NCI-H460 (cell line): ENCODE measurements around the gene TRAPPC5. TPM values are rescaled to one million over a fixed set of nuclear protein-coding genes. Genes with fewer than 3 reads are reported as not detected.

Experiments
- DNase-seq: peaks from one replicate; pipeline ENCODE4 v3.0.0-alpha.2; 2016; ENCODE audit warnings: low read depth; ENCODE audit errors: extremely low read depth
- total RNA-seq: library from RNA; depleted of rRNA; stranded (reverse); fragments of >200 nt; shearing (Covaris generic); gene quantifications from 2 replicates; pipeline ENCODE4 v1.2.3, GENCODE V29; 2014

The TRAPPC5 gene
- total RNA-seq, 1 experiment from 2014 or later: 40.2 TPM

GRCh38 chr19:7699003-7699402, 18.4 kb downstream of the TRAPPC5 start:
- no peak for DNase-seq

- no peak for DNase-seq
Measured at GRCh38 chr19:7699417-7700401, 19.1 kb downstream of the TRAPPC5 start.

DNA sequence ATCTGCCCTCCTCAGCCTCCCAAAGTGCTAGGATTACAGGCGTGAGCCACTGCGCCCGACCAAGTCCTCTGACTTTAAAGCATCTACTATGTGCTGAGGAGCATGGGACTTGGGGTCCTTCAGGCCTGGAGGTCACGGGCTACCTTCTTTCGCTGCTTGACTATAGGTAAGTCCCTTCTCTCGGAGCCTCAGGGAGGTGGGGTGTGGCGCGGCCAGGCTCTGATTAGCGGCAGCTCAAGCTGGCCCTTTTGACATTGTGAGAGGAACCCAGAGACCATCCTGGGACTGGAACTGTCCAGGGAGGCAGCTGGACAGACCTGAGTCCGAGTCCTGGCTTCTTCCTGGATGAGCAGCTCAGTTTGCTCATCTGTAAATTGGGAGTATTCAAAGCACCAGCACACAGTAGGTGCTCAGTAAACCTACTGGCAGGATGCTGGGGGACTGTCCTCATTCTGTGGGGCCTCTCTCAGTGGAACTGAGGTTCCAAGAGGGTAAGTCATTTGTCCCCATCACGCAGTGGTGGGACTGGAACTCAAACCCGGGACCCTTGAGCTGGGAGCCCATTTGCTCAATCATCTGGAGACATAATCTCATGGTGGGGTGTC, 20.5 kb downstream of the TRAPPC5 start:
- no peak for DNase-seq

DNA sequence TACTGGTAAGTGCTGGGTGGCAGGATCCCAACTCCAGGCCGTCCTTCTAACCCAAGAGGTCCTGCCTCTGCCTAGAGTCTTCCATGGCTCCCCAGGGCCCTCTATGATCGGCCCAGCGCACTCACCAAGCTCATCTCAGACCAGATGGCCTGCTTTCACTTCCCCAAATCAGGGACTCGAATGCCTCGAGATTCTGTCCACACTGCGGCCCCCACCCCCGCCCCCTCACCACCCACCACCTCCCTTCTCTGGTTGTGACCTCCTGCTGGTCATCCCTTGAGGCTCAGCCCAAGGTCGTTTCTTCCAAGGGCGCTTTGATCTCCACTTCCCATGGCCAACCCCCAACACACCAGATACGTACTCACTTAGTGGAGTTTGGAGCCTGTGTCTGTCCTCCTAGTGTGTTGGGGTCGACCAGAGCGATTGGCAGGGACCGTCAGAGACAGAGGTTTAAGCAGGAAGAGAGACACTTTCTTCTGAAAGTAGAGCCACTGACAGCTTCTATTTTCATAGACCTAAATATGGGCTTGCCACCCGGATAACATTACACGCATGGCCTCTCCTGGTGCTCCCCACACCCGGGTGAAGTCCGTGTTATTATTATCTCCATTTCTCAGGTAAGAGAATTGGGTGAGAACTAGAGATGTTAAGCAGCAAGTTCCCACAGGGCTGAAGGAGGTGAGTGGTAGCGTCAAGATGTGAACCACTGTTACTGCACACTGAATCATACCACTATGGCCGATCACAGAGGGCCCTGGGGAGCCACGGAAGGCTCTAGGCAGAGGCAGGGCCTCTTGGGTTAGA, 21.2 kb downstream of the TRAPPC5 start, which contains the start of gene FCER2:
Gene FCER2, minus strand, starts transcription at position 478 of the 804 bp plus-strand sequence. CDS start 2,371 bp downstream, outside the sequence.
- no peak for DNase-seq

- no peak for DNase-seq
Measured at GRCh38 chr19:7703332-7703731, 22.7 kb downstream of the TRAPPC5 start.

DNA sequence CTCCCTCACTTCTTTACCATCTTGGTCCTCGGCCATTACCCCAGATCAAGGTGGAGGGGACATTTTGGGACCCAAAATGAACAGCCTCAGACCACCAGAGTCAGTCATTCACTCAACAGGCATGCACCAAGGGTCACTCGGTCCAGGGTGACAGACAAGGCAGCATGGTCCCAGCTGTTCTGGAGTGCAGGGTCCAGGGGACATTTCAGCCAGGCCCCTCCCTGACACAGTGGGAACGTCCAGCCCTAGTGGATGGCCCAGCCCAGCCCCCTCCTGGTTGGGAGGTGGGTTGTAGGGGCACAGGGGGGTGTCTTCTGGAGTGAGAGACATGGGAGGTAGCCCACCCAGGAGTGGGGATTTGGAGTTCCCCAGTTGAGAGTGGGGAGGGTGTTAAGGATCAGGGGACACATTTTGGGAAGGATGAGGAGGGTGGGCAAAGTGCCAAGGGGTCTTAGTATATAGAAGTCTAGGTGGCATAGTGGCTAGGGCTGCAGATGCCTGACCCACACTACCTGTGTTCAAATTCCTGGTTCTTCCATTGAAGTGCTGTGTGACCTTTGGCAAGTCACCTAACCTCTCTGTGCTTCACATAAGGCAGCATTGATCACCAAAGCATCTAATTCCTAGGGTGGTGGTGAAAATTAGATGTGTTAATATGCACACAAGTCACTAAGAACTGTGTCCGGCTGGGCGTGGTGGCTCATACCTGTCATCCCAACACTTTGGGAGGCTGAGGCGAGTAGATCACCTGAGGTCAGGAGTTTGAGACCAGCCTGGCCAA, 23.8 kb downstream of the TRAPPC5 start:
- no peak for DNase-seq

DNA sequence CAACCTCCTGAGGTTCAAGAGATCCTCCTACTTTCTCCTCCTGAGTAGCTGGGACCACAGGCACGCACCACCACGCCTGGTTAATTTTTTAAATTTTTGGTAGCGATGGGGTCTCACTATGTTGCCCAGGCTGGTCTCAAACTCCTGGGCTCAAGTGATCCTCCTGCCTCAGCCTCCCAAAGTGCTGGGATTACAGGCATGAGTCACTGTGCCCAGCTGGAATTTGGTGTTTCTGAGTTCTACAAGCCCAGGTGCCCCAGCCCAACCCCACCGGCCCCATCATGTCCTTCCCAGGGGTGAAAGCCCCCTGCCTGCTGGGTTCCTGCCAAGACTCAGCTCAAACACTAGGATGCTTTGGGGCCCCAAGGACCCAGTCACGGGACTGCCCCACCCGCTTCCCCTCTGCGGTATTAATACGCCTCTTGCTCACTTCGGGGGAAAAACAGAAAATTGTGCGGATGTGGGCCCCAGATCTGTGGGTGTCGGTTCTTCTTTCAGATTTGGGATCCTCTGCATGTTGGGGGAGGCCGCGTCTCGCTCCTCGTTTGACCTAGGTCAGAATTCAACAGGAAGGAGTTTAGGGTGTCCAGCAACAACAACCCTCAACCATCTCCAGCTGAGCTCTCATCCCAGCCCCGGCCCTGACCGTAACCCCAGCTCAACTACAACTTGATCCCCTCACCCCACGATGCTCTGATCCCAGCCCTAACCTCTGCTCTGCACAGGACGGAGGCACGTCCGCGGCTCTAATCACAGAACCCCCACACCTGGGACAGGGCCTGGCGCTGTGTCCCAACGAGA, 25.0 kb downstream of the TRAPPC5 start:
- DNase-seq: no peak

DNA sequence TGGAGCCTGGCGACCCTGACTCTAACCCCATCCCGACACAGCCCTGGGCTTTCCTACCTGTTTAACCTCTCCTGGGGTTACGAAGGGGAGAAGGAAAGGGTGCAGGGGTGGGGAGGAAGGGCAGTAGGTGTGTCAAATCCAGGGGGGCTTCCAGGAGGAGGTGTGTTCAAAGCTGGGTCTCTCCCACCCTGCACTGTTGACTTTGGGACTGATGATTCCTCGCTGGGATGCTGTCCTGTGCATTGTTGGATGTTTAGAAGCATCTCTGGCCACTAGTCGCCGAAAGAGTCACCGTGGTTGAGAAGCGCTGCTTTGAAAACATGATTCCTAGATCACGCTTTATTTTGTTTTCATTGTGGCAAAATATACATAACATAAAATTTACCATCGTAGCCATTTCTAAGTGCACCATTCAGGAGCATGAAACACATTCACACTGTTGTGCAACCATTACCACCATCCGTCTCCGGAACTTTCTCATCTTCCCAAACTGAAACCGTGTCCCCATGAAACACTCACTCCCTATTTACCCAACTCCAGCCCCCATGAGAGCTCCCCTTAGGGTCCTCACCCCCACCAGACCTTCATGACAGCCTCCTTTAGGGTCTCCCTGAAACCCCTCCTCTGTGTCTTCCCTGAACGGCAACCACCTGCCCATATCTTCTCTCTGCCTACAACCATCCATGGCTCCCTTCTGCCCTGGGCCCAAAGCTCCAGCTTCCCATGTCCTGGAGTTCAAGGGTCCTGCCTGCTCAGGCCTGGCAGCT, 25.7 kb downstream of the TRAPPC5 start:
- no peak for DNase-seq

GRCh38 chr19:7706955-7707456, 26.4 kb downstream of the TRAPPC5 start:
- DNase-seq: no peak

GRCh38 chr19:7709932-7710460, 29.4 kb downstream of the TRAPPC5 start:
- no peak for DNase-seq

DNA sequence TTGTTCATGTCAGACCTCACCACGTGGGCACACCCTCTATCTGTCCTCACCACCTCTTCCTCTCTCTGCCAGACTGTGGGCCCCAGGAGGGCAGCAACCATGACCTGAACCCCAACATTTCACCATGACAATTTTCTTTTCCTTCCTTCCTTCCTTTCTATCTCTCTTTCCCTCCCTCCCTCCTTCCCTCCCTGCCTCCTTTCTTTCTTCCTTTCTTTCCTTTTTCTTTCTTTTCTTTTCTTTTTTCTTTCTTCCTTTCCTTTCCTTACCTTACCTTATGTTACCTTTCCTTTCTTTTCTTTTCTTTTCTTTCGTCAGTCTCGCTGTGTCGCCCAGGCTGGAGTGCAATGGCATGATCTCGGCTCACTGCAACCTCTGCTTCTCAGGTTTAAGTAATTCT, 30.0 kb downstream of the TRAPPC5 start:
- DNase-seq: no peak

DNA sequence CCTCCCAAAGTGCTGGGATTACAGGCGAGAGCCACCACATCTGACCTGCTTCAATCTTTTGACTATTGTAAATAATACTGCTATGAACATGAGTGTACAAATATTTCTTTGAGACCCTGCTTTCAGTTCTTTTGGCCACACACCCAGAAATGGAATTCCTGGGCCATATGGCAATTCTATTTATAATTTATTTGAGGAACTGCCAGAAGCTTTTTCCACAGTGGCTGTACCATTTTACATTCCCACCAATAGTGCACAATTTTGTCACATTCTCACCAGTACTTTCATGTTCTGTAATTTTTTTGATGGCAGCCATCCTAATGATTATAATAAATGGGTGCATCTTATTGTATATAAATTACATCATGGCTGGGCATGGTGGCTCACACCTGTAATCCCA, 35.0 kb downstream of the TRAPPC5 start:
- DNase-seq: no peak

DNA sequence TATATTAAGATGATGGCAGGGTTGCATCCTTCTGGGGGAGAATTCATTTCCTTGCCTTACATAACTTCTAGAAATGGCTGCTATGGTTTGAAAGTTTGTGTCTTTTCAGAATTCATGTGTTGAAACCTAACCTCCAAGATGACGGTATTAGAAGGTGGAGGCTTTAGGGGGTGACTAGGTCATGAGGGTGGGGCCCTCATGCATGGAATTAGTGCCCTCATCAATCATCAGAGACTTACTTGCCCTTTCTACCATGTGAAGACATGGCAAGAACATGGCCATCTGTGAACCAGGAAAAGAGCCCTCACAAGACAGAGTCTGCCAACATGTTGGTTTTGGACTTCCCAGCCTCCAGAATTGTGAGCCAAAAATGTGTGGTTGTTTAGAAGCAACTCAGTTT, 36.1 kb downstream of the TRAPPC5 start:
- no peak for DNase-seq

DNA sequence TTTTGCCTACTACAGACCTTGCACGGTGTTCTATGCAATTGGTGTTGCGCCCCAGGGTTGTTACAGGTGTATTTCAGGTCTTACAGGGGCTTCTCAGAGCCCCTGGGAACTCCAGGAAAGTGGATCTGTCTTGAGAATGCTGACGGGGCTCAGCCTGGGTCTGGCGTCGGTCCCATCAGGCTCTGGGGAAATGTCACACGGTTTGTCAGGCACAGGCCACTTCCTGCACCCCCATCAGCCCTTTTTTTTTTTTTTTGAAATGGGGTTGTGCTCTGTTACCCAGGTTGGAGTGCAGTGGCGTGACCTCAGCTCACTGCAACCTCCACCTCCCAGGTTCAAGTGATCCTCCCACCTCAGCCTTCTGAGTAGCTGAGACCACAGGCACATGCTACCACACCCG, 38.0 kb downstream of the TRAPPC5 start:
- DNase-seq: no peak

- no peak for DNase-seq
Measured at GRCh38 chr19:7720351-7720750, 39.7 kb downstream of the TRAPPC5 start.

DNA sequence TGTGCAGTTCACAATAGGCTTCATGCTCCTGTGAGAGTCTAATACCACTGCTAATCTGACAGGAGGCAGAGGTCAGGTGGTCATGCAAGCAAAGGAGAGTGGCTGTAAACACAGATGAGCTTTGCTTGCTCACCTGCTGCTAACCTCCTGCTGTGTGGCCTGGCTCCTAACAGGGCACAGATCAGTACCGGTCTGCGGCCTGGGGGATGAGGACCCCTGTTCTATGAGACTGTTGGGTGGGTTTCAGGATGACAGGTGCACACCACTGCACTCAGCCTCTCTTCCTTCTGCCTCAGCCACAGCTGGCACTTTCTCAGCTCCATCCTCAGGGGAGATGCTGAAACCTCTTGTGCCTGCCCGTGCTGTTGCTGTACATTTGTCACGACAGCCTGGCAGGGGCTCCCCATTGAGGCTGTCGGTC, 41.6 kb downstream of the TRAPPC5 start:
- DNase-seq: no peak

DNA sequence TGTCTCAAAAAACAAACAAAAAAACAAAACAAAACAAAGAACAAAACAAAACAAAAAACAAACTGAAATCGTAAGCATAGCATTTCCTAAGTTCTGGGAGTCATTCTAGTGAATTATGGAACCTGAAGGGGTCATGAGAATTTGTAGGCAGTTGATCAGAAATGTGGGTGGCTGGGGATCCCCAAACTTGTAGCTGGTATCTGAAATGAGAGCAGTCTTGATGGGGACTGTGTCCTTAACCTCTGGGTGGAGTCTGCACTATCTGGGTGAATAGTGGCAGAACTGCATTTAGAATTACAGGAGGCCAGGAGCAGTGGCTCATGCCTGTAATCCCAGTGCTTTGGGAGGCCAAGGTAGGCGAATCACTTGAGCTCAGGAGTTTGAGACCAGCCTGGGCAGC, 45.2 kb downstream of the TRAPPC5 start:
- DNase-seq: no peak

- no peak for DNase-seq
Measured at GRCh38 chr19:7729211-7729610, 48.6 kb downstream of the TRAPPC5 start.
